ENCODE measurements around the gene PPP2R2D. TPM values are rescaled to one million over a fixed set of nuclear protein-coding genes. Genes with fewer than 3 reads are reported as not detected.
A peak's percentile ranks its signal among the peaks of the same experiment; 100 is the strongest.

PPP2R2D gene
- total RNA-seq, 5 donors from 2014 or later (not counting 1 experiment from before 2014, with no cell fraction given), result 37.3 to 45.0 (median 43.0) TPM

GRCh38 chr10:131980321-131980720, 79.5 kb downstream of the PPP2R2D start:
- no peaks in the 10 kb centered on the region for H3K9me3 Mint-ChIP-seq
- peak overlapping the region; percentile 80 to 83 (median 81) for H3K4me3 Mint-ChIP-seq
- no peaks in the 10 kb centered on the region for H3K9me3 ChIP-seq
- no peak for DNase-seq
- peak overlapping the region; percentile 79 to 95 for H3K27ac Mint-ChIP-seq
- CTCF ChIA-PET, result interaction anchor here in 1 of 2 donors (0.5 kb wide), 1 partner anchor 73 kb away, joined by 4 read pairs; no protein-coding TSS in a partner anchor
- ATAC-seq (replicated peaks in 1 of 4), result no peak
- H3K27me3 Mint-ChIP-seq, result no peaks in the 10 kb centered on the region
- H3K4me3 ChIP-seq (ENCODE audit: control insufficient read depth in 1 of 2, extremely low read depth in 1 of 2, low read length in 1 of 2), result no peak overlapping the region
- WGBS (ENCODE audit: insufficient coverage), result no CpG with 5 or more reads among the region's 8 CpGs
- POLR2A ChIA-PET, result no interaction called here
- peaks cover 3 to 4% of the 10 kb centered on the region in 2 experiments for H3K27me3 ChIP-seq (replicated peaks in 1 of 2; ENCODE audit: control insufficient read depth in 2 of 2, extremely low read depth in 1 of 2, insufficient read depth in 2 of 2, low read length in 1 of 2)
- peak overlapping the region; percentile 53 for H3K27ac ChIP-seq (ENCODE audit: low read length)
- H3K4me1 Mint-ChIP-seq, result peaks cover 49 to 56% (median 54%) of the 10 kb centered on the region in 3 donors
- peaks cover 15 to 56% of the 10 kb centered on the region in 2 experiments for H3K4me1 ChIP-seq (ENCODE audit: control insufficient read depth in 1 of 2, extremely low read depth in 1 of 2, insufficient read depth in 2 of 2, low read length in 2 of 2)
- peaks cover 8% of the 10 kb centered on the region for H3K36me3 Mint-ChIP-seq
- H3K36me3 ChIP-seq (ENCODE audit: control insufficient read depth in 2 of 2, extremely low read depth in 1 of 2, insufficient read depth in 1 of 2, low read length in 1 of 2), result no peaks in the 10 kb centered on the region

DNA sequence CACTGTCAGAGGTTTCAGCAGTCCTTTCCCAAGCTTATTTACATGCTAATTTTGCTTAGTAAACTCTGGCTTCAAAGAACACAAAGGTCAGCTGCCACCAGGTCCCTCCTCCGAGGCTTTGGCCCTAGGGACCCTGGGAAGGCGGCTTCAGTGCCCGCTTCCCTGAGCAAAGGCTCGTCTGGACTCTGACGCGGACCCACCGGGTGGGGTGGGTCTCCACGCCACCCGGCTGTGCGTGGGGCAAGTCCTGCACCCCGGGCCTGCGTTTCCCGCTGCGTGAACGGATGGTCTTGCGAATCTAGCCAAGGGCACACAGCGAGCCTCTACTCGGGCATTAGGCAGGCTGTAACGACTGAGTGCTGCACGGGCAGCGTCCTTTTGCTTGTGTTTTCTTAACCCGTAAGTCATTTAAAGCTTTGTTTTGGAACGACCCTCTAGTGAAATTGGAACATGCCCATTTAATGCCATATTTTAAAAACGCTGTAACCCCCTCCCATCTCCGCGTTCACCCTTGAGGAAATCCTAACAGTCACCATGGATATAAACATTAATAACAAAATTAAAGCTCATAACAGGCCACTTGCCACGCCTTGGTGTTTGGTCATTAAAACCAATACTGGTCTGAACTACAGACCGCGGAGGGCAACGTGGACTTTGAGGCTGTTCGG, 80.1 kb downstream of the PPP2R2D start:
- no peaks in the 10 kb centered on the region for H3K9me3 Mint-ChIP-seq
- CTCF ChIA-PET, result interaction anchor here in 1 of 2 donors (1.0 to 1.2 kb wide), 2 partner anchors 33 to 81 kb away, joined by 3 to 4 read pairs; no protein-coding TSS in a partner anchor
- POLR2A ChIA-PET, result interaction anchor here in 1 of 2 donors (0.8 kb wide), 1 partner anchor 73 kb away, joined by 3 read pairs; no protein-coding TSS in a partner anchor
- H3K4me3 Mint-ChIP-seq, result peak overlapping the region; percentile 80 to 83 (median 81)
- Histone ChIP-seq H3K9me3 (no peaks in the 10 kb centered on the region), H3K36me3 (ENCODE audit: control insufficient read depth in 2 of 2, extremely low read depth in 1 of 2, insufficient read depth in 1 of 2, low read length in 1 of 2) (no peaks in the 10 kb centered on the region), H3K27ac (ENCODE audit: low read length) (peak overlapping the region; percentile 53), H3K4me3 (ENCODE audit: control insufficient read depth in 1 of 2, extremely low read depth in 1 of 2, low read length in 1 of 2) (peak overlapping the region; percentile 65 to 84), H3K4me1 (ENCODE audit: control insufficient read depth in 1 of 2, extremely low read depth in 1 of 2, insufficient read depth in 2 of 2, low read length in 2 of 2) (peaks cover 14 to 51% of the 10 kb centered on the region in 2 experiments), H3K27me3 (replicated peaks in 1 of 2; ENCODE audit: control insufficient read depth in 2 of 2, extremely low read depth in 1 of 2, insufficient read depth in 2 of 2, low read length in 1 of 2) (peaks cover 3 to 5% of the 10 kb centered on the region in 2 experiments)
- H3K27ac Mint-ChIP-seq, result peak overlapping the region; percentile 41 to 75
- DNase-seq (peak in 1 of 35 experiments; percentile 23), ATAC-seq (replicated peaks in 1 of 4) (no peak)
- WGBS (ENCODE audit: insufficient coverage), result 33% methylated on average over 31 of the region's 31 CpGs
- no peaks in the 10 kb centered on the region for H3K27me3 Mint-ChIP-seq
- H3K4me1 Mint-ChIP-seq, result peaks cover 43 to 50% (median 48%) of the 10 kb centered on the region in 3 donors
- H3K36me3 Mint-ChIP-seq, result peaks cover 8% of the 10 kb centered on the region

GRCh38 chr10:131981429-131982184, 80.8 kb downstream of the PPP2R2D start, which contains the start of gene BNIP3:
TSS of gene BNIP3 (minus strand) at chr10:131981923. CDS start at chr10:131981806, 117 bp downstream.
- POLR2A ChIA-PET, result interaction anchor here in 1 of 2 donors (0.8 kb wide), 1 partner anchor 74 kb away, joined by 3 read pairs; no protein-coding TSS in a partner anchor
- Mint-ChIP-seq H3K9me3 (no peaks in the 10 kb centered on the region), H3K27me3 (no peaks in the 10 kb centered on the region), H3K36me3 (peaks cover 8% of the 10 kb centered on the region), H3K4me1 (peaks cover 36 to 43% (median 41%) of the 10 kb centered on the region in 3 donors), H3K4me3 (peak within 1 kb of the TSS; percentile 81 to 83 (median 83)), H3K27ac (peak within 1 kb of the TSS; percentile 55 to 75)
- Histone ChIP-seq H3K9me3 (no peaks in the 10 kb centered on the region), H3K4me3 (ENCODE audit: control insufficient read depth in 1 of 2, extremely low read depth in 1 of 2, low read length in 1 of 2) (peak within 1 kb of the TSS; percentile 65 to 84), H3K36me3 (ENCODE audit: control insufficient read depth in 2 of 2, extremely low read depth in 1 of 2, insufficient read depth in 1 of 2, low read length in 1 of 2) (no peaks in the 10 kb centered on the region), H3K27ac (ENCODE audit: low read length) (peak within 1 kb of the TSS; percentile 53), H3K27me3 (replicated peaks in 1 of 2; ENCODE audit: control insufficient read depth in 2 of 2, extremely low read depth in 1 of 2, insufficient read depth in 2 of 2, low read length in 1 of 2) (peaks cover 3 to 8% of the 10 kb centered on the region in 2 experiments), H3K4me1 (ENCODE audit: control insufficient read depth in 1 of 2, extremely low read depth in 1 of 2, insufficient read depth in 2 of 2, low read length in 2 of 2) (peaks cover 11 to 44% of the 10 kb centered on the region in 2 experiments)
- ATAC-seq (replicated peaks in 1 of 4), result peak; percentile 88 to 92 (median 90)
- DNase-seq, result peak; percentile 84 to 97 (median 91)
- under 1% methylated on average over 94 of the region's 100 CpGs for WGBS (ENCODE audit: insufficient coverage)
- CTCF ChIA-PET, result interaction anchor here in 1 of 2 donors (1.0 to 1.2 kb wide), 2 partner anchors 34 to 82 kb away, joined by 3 to 4 read pairs; no protein-coding TSS in a partner anchor

- H3K27ac Mint-ChIP-seq, result no peak overlapping the region
- ChIA-PET CTCF (interaction anchor here in 1 of 2 donors (1.2 kb wide), 1 partner anchor 82 kb away, joined by 3 read pairs; no protein-coding TSS in a partner anchor), POLR2A (no interaction called here)
- H3K4me1 Mint-ChIP-seq, result peaks cover 30 to 36% (median 35%) of the 10 kb centered on the region in 3 donors
- no peaks in the 10 kb centered on the region for H3K27me3 Mint-ChIP-seq
- H3K36me3 Mint-ChIP-seq, result peaks cover 8% of the 10 kb centered on the region
- Histone ChIP-seq H3K36me3 (ENCODE audit: control insufficient read depth in 2 of 2, extremely low read depth in 1 of 2, insufficient read depth in 1 of 2, low read length in 1 of 2) (no peaks in the 10 kb centered on the region), H3K27me3 (replicated peaks in 1 of 2; ENCODE audit: control insufficient read depth in 2 of 2, extremely low read depth in 1 of 2, insufficient read depth in 2 of 2, low read length in 1 of 2) (peaks cover 3 to 8% of the 10 kb centered on the region in 2 experiments), H3K4me1 (ENCODE audit: control insufficient read depth in 1 of 2, extremely low read depth in 1 of 2, insufficient read depth in 2 of 2, low read length in 2 of 2) (peaks cover 11 to 38% of the 10 kb centered on the region in 2 experiments), H3K4me3 (ENCODE audit: control insufficient read depth in 1 of 2, extremely low read depth in 1 of 2, low read length in 1 of 2) (peak overlapping the region; percentile 56 to 66), H3K9me3 (no peaks in the 10 kb centered on the region), H3K27ac (ENCODE audit: low read length) (no peak overlapping the region)
- WGBS (ENCODE audit: insufficient coverage), result 1% methylated on average over 83 of the region's 83 CpGs
- no peaks in the 10 kb centered on the region for H3K9me3 Mint-ChIP-seq
- ATAC-seq (replicated peaks in 1 of 4), result peak; percentile 12 to 39 (median 24)
- DNase-seq, result peak in 4 of 35 experiments; percentile 5 to 15 (median 8)
- H3K4me3 Mint-ChIP-seq, result peak overlapping the region; percentile 66 to 83 (median 68)
These were observed 81.5 kb downstream of the PPP2R2D start for GRCh38 chr10:131982185-131982756.

DNA sequence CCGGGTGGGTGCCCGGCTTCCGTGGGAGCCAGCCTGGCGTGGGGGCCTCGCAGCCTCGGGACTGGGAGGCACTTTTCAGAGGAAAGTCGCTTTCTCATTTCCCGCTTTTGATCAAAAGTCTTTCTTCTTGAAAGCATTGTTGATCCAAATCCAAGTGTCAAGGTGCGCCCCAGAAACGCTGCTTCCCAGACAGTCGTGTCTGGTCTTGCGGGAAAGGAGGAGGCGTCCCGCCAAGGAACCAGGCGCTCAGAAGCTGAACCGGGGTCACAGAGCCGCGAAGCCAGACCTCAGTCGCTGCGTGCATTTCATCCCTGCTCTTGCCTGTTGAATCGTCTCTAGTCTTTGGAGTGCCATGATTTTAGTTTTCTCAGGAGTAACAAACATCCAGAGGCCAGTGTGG, 82.0 kb downstream of the PPP2R2D start:
- H3K4me3 ChIP-seq (ENCODE audit: control insufficient read depth in 1 of 2, extremely low read depth in 1 of 2, low read length in 1 of 2), result peak overlapping the region in 1 of 2 donors; percentile 66
- no peaks in the 10 kb centered on the region for H3K36me3 ChIP-seq (ENCODE audit: control insufficient read depth in 2 of 2, extremely low read depth in 1 of 2, insufficient read depth in 1 of 2, low read length in 1 of 2)
- peaks cover 3 to 8% of the 10 kb centered on the region in 2 experiments for H3K27me3 ChIP-seq (replicated peaks in 1 of 2; ENCODE audit: control insufficient read depth in 2 of 2, extremely low read depth in 1 of 2, insufficient read depth in 2 of 2, low read length in 1 of 2)
- Mint-ChIP-seq H3K27me3 (no peaks in the 10 kb centered on the region), H3K4me3 (peak overlapping the region; percentile 69 to 72 (median 69)), H3K27ac (no peak overlapping the region), H3K9me3 (no peaks in the 10 kb centered on the region), H3K36me3 (peaks cover 4% of the 10 kb centered on the region), H3K4me1 (peaks cover 24 to 31% (median 29%) of the 10 kb centered on the region in 3 donors)
- H3K9me3 ChIP-seq, result no peaks in the 10 kb centered on the region
- no peak overlapping the region for H3K27ac ChIP-seq (ENCODE audit: low read length)
- ATAC-seq (replicated peaks in 1 of 4), result no peak
- WGBS (ENCODE audit: insufficient coverage), result 64% methylated on average over 21 of the region's 21 CpGs
- H3K4me1 ChIP-seq (ENCODE audit: control insufficient read depth in 1 of 2, extremely low read depth in 1 of 2, insufficient read depth in 2 of 2, low read length in 2 of 2), result peaks cover 11 to 36% of the 10 kb centered on the region in 2 experiments
- DNase-seq, result no peak
- CTCF ChIA-PET, result no interaction called here
- POLR2A ChIA-PET, result no interaction called here

All from T-cell (primary cell).